GM12878 (cell line): ENCODE data around the gene ENOX2. TPM values are rescaled to one million over a fixed set of nuclear protein-coding genes. Genes with fewer than 3 reads are reported as not detected.

ENCODE experiments used
- ATAC-seq: fragments of 200-7000 bp; cut with Tn5 transposase; 3 replicates; pipeline ENCODE4 v1.9.1; 2020; ENCODE audit warnings: mild to moderate bottlenecking, moderate library complexity
- BruUV-seq: library from RNA; stranded (reverse); fragments of 400-500 nt; replicated peaks from 2 replicates; lab custom pipeline; 2021; lab: Mats Ljungman, UMichigan
- CTCF ChIA-PET: fragments of 300-600 bp; sonication (Branson Sonifier 250); formaldehyde crosslinking; extraction: SDS; loops from one replicate; lab custom pipeline; 2021; ENCODE audit warnings: inconsistent platforms; lab: Yijun Ruan, JAX
- POLR2A ChIA-PET: fragments of 350-600 bp; formaldehyde crosslinking; extraction: SDS; loops from one replicate; lab custom pipeline; 2021; ENCODE audit warnings: inconsistent platforms; lab: Charles Lee
- RAD21 ChIA-PET: fragments of 300-600 bp; sonication (Branson Sonifier 250); formaldehyde crosslinking; loops from one replicate; lab custom pipeline; 2023; ENCODE audit warnings: antibody characterized with exemption; ENCODE audit not compliant: unreplicated experiment; lab: Charles Lee
- SMC1A ChIA-PET: fragments of 300-600 bp; sonication (Branson Sonifier 250); formaldehyde crosslinking; loops from one replicate; lab custom pipeline; 2023; ENCODE audit not compliant: unreplicated experiment, uncharacterized antibody; lab: Charles Lee
- DNase-seq: peaks from one replicate; pipeline ENCODE4 v3.0.0-alpha.2; 2011; ENCODE audit warnings: low read depth, low spot score
- FAIRE-seq: peaks from 3 replicates; lab custom pipeline; 2011; peaks lifted over from hg19 to GRCh38; lab: Jason Lieb, UNC
- H2AFZ ChIP-seq: 2 replicates; pipeline ENCODE4 v1.6.0; 2011; ENCODE audit warnings: low read depth, low read length, control low read depth; ENCODE audit not compliant: control insufficient read depth
- H3K27ac ChIP-seq: 2 replicates; pipeline ENCODE4 v1.5.1; 2011; ENCODE audit warnings: control low read depth; ENCODE audit not compliant: control insufficient read depth, insufficient read depth
- H3K27me3 ChIP-seq, 2 experiments: replicated peaks in 1 of 2; 2 replicates each; pipeline versions ENCODE4 v1.6.0 to v1.6.1; 2011; ENCODE audit warnings: low read length in 1 of 2; ENCODE audit not compliant: control insufficient read depth in 2 of 2, insufficient read depth in 2 of 2
- H3K36me3 ChIP-seq, 2 experiments: 2 replicates each; pipeline ENCODE4 v1.5.1; 2011; ENCODE audit warnings: low read length in 1 of 2; ENCODE audit not compliant: control insufficient read depth in 2 of 2, insufficient read depth in 2 of 2
- H3K4me1 ChIP-seq: 2 replicates; pipeline ENCODE4 v1.6.1; 2011; ENCODE audit warnings: mild to moderate bottlenecking, low read length, moderate library complexity, mixed read lengths; ENCODE audit not compliant: control insufficient read depth, insufficient read depth
- H3K4me2 ChIP-seq: 2 replicates; pipeline ENCODE4 v1.6.0; 2011; ENCODE audit warnings: control low read depth; ENCODE audit not compliant: control insufficient read depth, insufficient read depth
- H3K4me3 ChIP-seq: fragments of 200-600 bp; sonication (generic); 2 replicates; pipeline ENCODE4 v1.5.1; 2016
- H3K79me2 ChIP-seq: 2 replicates; pipeline ENCODE4 v1.6.0; 2011; ENCODE audit warnings: low read length; ENCODE audit not compliant: control insufficient read depth, insufficient read depth
- H3K9ac ChIP-seq: 2 replicates; pipeline ENCODE4 v1.8.0; 2011; ENCODE audit warnings: low read length, control low read depth, mixed read lengths; ENCODE audit not compliant: control insufficient read depth, insufficient read depth
- H3K9me3 ChIP-seq: replicated peaks from 3 replicates; pipeline ENCODE4 v1.5.1; 2011; ENCODE audit warnings: mild to moderate bottlenecking, low read length; ENCODE audit not compliant: control insufficient read depth, insufficient read depth
- H4K20me1 ChIP-seq: 2 replicates; pipeline ENCODE4 v1.6.0; 2011; ENCODE audit not compliant: control insufficient read depth, insufficient read depth
- CBFB ChIP-seq: IDR thresholded peaks from 2 replicates; pipeline ENCODE4 v1.6.1; 2016; ENCODE audit warnings: antibody characterized with exemption, low read depth
- IKZF1 ChIP-seq: fragments of 450-650 bp; conservative IDR thresholded peaks from 2 replicates; pipeline ENCODE4 v1.6.1; 2017; ENCODE audit warnings: antibody characterized with exemption, mild to moderate bottlenecking
- IRF4 ChIP-seq: IDR thresholded peaks from 2 replicates; pipeline ENCODE4 v1.6.1; 2011; ENCODE audit warnings: low read depth, low read length
- IRF5 ChIP-seq: fragments of 450-650 bp; IDR thresholded peaks from 2 replicates; pipeline ENCODE4 v1.6.1; 2017; ENCODE audit warnings: borderline replicate concordance
- MEF2B ChIP-seq: fragments of 450-650 bp; IDR thresholded peaks from 2 replicates; pipeline ENCODE4 v1.6.1; 2018; ENCODE audit warnings: mild to moderate bottlenecking, moderate library complexity; ENCODE audit not compliant: partially characterized antibody, poor library complexity, severe bottlenecking
- RBBP5 ChIP-seq: fragments of 200-600 bp; sonication (generic); conservative IDR thresholded peaks from 2 replicates; pipeline ENCODE4 v1.6.1; 2016
- SP1 ChIP-seq: IDR thresholded peaks from one replicate; pipeline ENCODE4 v1.6.1; 2011; ENCODE audit warnings: low read depth, low read length
- TBL1XR1 ChIP-seq: IDR thresholded peaks from 2 replicates; pipeline ENCODE4 v1.6.1; 2012; ENCODE audit warnings: low read depth, low read length, improper control_type of control experiment
- WGBS: methylation state at CpG from one replicate; pipeline ENCODE4 v1.1.6; 2016; ENCODE audit warnings: low lambda C conversion rate; ENCODE audit not compliant: insufficient replicate concordance, insufficient coverage; ENCODE audit errors: missing lambda C conversion rate; 5-methylcytosine and 5-hydroxymethylcytosine counted together
- in situ Hi-C: fragments of 300-500 bp; cut with MboI; formaldehyde crosslinking; loops from 9 replicates; pipeline ENCODE4 v1.14.3; 2018; ENCODE audit warnings: mixed read lengths
- intact Hi-C: fragments of 100-400 bp; cut with micrococcal nuclease; formaldehyde crosslinking; loops from one replicate; pipeline ENCODE4 v1.14.2; 2022; ENCODE audit not compliant: unreplicated experiment
- polyA plus RNA-seq, 11 experiments: library from polyadenylated mRNA; depleted of rRNA in 4 of 11; unstranded in 6 of 11; stranded (reverse) in 5 of 11; fragments of >200 nt; fragmentation: Nextera tagmentation in 4 of 11; fragmentation: Illumina TruSeq in 1 of 11; extraction: Ambion mirVana in 4 of 11; extraction: Trizol in 1 of 11; gene quantifications; 1 replicate in 1 of 11; 2 replicates in 10 of 11; pipeline versions ENCODE4 v1.2.1 to v1.2.3, GENCODE V29; 2011 to 2016; ENCODE audit warnings: inconsistent platforms in 2 of 11, missing spikeins in 2 of 11, low read depth in 1 of 11
- total RNA-seq, 4 experiments: library from RNA; depleted of rRNA in 3 of 4; stranded (reverse); fragments of >200 nt in 3 of 4; fragmentation: Illumina TruSeq in 1 of 4; extraction: Trizol in 1 of 4; gene quantifications; 2 replicates each; pipeline versions ENCODE4 v1.2.1 to v1.2.3, GENCODE V29; 2013 to 2021
- TF ChIP-seq, protein P1 (sequence below): fragments of 450-650 bp; IDR thresholded peaks from 2 replicates; pipeline ENCODE4 v1.6.1; 2017; ENCODE audit warnings: mild to moderate bottlenecking

The ENOX2 gene
- total and polyA plus RNA-seq, 10 of the 15 experiments (the other 5 are each of a cell fraction or from before 2014, with no cell fraction given), result 3.2 to 13.0 (median 7.7) TPM

- TF ChIP-seq CBFB, result no peak
- no peak for TF ChIP-seq MEF2B
Measured at GRCh38 chrX:130676861-130677260, 226.1 kb downstream of the ENOX2 start (continued).

- intact Hi-C loops, result no loop called here
- BruUV-seq, result no TSS peak
- ATAC-seq, result no peak
- Histone ChIP-seq H3K79me2 (no peaks in the 10 kb centered on the region), H3K9me3 (no peaks in the 10 kb centered on the region; the same call in 2 of the 3 replicates), H2AFZ (no peak overlapping the region), H3K9ac (no peak overlapping the region), H3K4me3 (no peak overlapping the region), H3K27ac (no peak overlapping the region), H3K36me3 (no peaks in the 10 kb centered on the region), H4K20me1 (no peaks in the 10 kb centered on the region), H3K27me3 (no peaks in the 10 kb centered on the region), H3K4me1 (no peaks in the 10 kb centered on the region), H3K4me2 (no peak overlapping the region)
- RAD21 ChIA-PET, result no interaction called here
- DNase-seq, result no peak
- in situ Hi-C loops, result no loop called here
- no peak for FAIRE-seq
- TF ChIP-seq, protein P1, sequence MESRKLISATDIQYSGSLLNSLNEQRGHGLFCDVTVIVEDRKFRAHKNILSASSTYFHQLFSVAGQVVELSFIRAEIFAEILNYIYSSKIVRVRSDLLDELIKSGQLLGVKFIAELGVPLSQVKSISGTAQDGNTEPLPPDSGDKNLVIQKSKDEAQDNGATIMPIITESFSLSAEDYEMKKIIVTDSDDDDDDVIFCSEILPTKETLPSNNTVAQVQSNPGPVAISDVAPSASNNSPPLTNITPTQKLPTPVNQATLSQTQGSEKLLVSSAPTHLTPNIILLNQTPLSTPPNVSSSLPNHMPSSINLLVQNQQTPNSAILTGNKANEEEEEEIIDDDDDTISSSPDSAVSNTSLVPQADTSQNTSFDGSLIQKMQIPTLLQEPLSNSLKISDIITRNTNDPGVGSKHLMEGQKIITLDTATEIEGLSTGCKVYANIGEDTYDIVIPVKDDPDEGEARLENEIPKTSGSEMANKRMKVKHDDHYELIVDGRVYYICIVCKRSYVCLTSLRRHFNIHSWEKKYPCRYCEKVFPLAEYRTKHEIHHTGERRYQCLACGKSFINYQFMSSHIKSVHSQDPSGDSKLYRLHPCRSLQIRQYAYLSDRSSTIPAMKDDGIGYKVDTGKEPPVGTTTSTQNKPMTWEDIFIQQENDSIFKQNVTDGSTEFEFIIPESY, result no peak
- no peak for TF ChIP-seq SP1
- TF ChIP-seq IRF4, result no peak
- TF ChIP-seq TBL1XR1, result no peak
- no peak for TF ChIP-seq IRF5
- TF ChIP-seq RBBP5, result no peak
- TF ChIP-seq IKZF1, result no peak
- CTCF ChIA-PET, result no interaction called here
- POLR2A ChIA-PET, result no interaction called here
- 48% methylated on average over 6 of the region's 6 CpGs for WGBS
- SMC1A ChIA-PET, result no interaction called here
Measured at GRCh38 chrX:130672214-130672613, 230.8 kb downstream of the ENOX2 start.
